ENCODE measurements around the gene PLPPR1. TPM values are rescaled to one million over a fixed set of nuclear protein-coding genes. Genes with fewer than 3 reads are reported as not detected.

PLPPR1 gene
- total RNA-seq, 1 donor, result not detected

GRCh38 chr9:101131326-101131725, 102.8 kb downstream of the PLPPR1 start:
- H3K4me3 ChIP-seq (ENCODE audit: low read depth, low read length), result no peak overlapping the region
- no peak for TF ChIP-seq CTCF (IDR thresholded peaks at IDR 0.05; ENCODE audit: insufficient read depth, low read length)
- no peak for DNase-seq (ENCODE audit: low read depth)

- DNase-seq (ENCODE audit: low read depth), result no peak
- no peak overlapping the region for H3K4me3 ChIP-seq (ENCODE audit: low read depth, low read length)
- TF ChIP-seq CTCF (IDR thresholded peaks at IDR 0.05; ENCODE audit: insufficient read depth, low read length), result no peak
These were observed 104.3 kb downstream of the PLPPR1 start for GRCh38 chr9:101132801-101133200.

- no peak overlapping the region for H3K4me3 ChIP-seq (ENCODE audit: low read depth, low read length)
- DNase-seq (ENCODE audit: low read depth), result no peak
- no peak for TF ChIP-seq CTCF (IDR thresholded peaks at IDR 0.05; ENCODE audit: insufficient read depth, low read length)
These were observed 110.0 kb downstream of the PLPPR1 start for GRCh38 chr9:101138509-101138908.

- TF ChIP-seq CTCF (IDR thresholded peaks at IDR 0.05; ENCODE audit: insufficient read depth, low read length), result no peak
- H3K4me3 ChIP-seq (ENCODE audit: low read depth, low read length), result no peak overlapping the region
- DNase-seq (ENCODE audit: low read depth), result no peak
These were observed 110.6 kb downstream of the PLPPR1 start for GRCh38 chr9:101139082-101139481.

- no peak overlapping the region for H3K4me3 ChIP-seq (ENCODE audit: low read depth, low read length)
- DNase-seq (ENCODE audit: low read depth), result no peak
- no peak for TF ChIP-seq CTCF (IDR thresholded peaks at IDR 0.05; ENCODE audit: insufficient read depth, low read length)
These were observed 112.2 kb downstream of the PLPPR1 start for GRCh38 chr9:101140764-101141163.

- TF ChIP-seq CTCF (IDR thresholded peaks at IDR 0.05; ENCODE audit: insufficient read depth, low read length), result no peak
- no peak for DNase-seq (ENCODE audit: low read depth)
- no peak overlapping the region for H3K4me3 ChIP-seq (ENCODE audit: low read depth, low read length)
These were observed 118.0 kb downstream of the PLPPR1 start for GRCh38 chr9:101146508-101146907.

- no peak for TF ChIP-seq CTCF (IDR thresholded peaks at IDR 0.05; ENCODE audit: insufficient read depth, low read length)
- H3K4me3 ChIP-seq (ENCODE audit: low read depth, low read length), result no peak overlapping the region
- DNase-seq (ENCODE audit: low read depth), result no peak
These were observed 119.8 kb downstream of the PLPPR1 start for GRCh38 chr9:101148344-101148743.
